Smooth muscle cell (in vitro differentiated cells): ENCODE measurements around the gene VEGFB. TPM values are rescaled to one million over a fixed set of nuclear protein-coding genes. Genes with fewer than 3 reads are reported as not detected.

Experiments
- DNase-seq: peaks from one replicate; lab custom pipeline; 2025; ENCODE audit not compliant: unreplicated experiment; lab: John Stamatoyannopoulos, UW
- H2AFZ ChIP-seq: fragments of 200-600 bp; sonication (generic); 2 replicates; pipeline ENCODE4 v1.6.0; 2016; ENCODE audit warnings: antibody characterized with exemption, low read depth, mild to moderate bottlenecking
- H3F3A ChIP-seq: fragments of 200-600 bp; sonication (generic); 2 replicates; pipeline ENCODE4 v1.6.0; 2017; ENCODE audit warnings: antibody characterized with exemption, low read depth
- H3K27ac ChIP-seq: fragments of 200-600 bp; sonication (generic); 2 replicates; pipeline ENCODE4 v1.5.1; 2016; ENCODE audit warnings: low read depth, mild to moderate bottlenecking
- H3K27me3 ChIP-seq: fragments of 200-600 bp; sonication (generic); 2 replicates; pipeline ENCODE4 v1.6.1; 2016; ENCODE audit warnings: low read depth, mild to moderate bottlenecking
- H3K36me3 ChIP-seq: fragments of 200-600 bp; sonication (generic); 2 replicates; pipeline ENCODE4 v1.5.1; 2016; ENCODE audit warnings: low read depth
- H3K4me1 ChIP-seq: fragments of 200-600 bp; sonication (generic); 2 replicates; pipeline ENCODE4 v1.5.1; 2016; ENCODE audit warnings: low read depth
- H3K4me2 ChIP-seq: fragments of 200-600 bp; sonication (generic); 2 replicates; pipeline ENCODE4 v1.6.0; 2016; ENCODE audit warnings: mild to moderate bottlenecking
- H3K4me3 ChIP-seq: fragments of 200-600 bp; sonication (generic); 2 replicates; pipeline ENCODE4 v1.5.1; 2016; ENCODE audit warnings: mild to moderate bottlenecking
- H3K79me2 ChIP-seq: fragments of 200-600 bp; sonication (generic); 2 replicates; pipeline ENCODE4 v1.6.0; 2016; ENCODE audit warnings: low read depth, mild to moderate bottlenecking
- H3K9ac ChIP-seq: fragments of 200-600 bp; sonication (generic); 2 replicates; pipeline ENCODE4 v1.6.0; 2016; ENCODE audit warnings: low read depth
- H3K9me3 ChIP-seq: fragments of 200-600 bp; sonication (generic); replicated peaks from 2 replicates; pipeline ENCODE4 v1.5.1; 2016; ENCODE audit warnings: low read depth
- H4K20me1 ChIP-seq: fragments of 200-600 bp; sonication (generic); 2 replicates; pipeline ENCODE4 v1.6.0; 2016; ENCODE audit warnings: low read depth
- WGBS: methylation state at CpG from one replicate; pipeline ENCODE4 v1.1.7; 2016; ENCODE audit warnings: low lambda C conversion rate; 5-methylcytosine and 5-hydroxymethylcytosine counted together
- polyA plus RNA-seq: library from polyadenylated mRNA; unstranded; fragments of >200 nt; fragmentation: Nextera tagmentation; extraction: Ambion mirVana; gene quantifications from 2 replicates; pipeline ENCODE4 v1.2.1, GENCODE V29; 2016
- total RNA-seq: library from RNA; depleted of rRNA; stranded (reverse); fragments of >200 nt; gene quantifications from 2 replicates; pipeline ENCODE4 v1.2.3, GENCODE V29; 2014
- TF ChIP-seq, protein P1 (sequence below): fragments of 200-600 bp; sonication (generic); IDR thresholded peaks from 2 replicates; pipeline ENCODE4 v1.5.1; 2017; ENCODE audit warnings: borderline replicate concordance, mild to moderate bottlenecking, antibody characterized with exemption; ENCODE audit not compliant: insufficient read depth, poor library complexity, severe bottlenecking

The VEGFB gene
- total and polyA plus RNA-seq, 2 experiments from 2014 or later: 27.9 to 96.5 TPM

DNA sequence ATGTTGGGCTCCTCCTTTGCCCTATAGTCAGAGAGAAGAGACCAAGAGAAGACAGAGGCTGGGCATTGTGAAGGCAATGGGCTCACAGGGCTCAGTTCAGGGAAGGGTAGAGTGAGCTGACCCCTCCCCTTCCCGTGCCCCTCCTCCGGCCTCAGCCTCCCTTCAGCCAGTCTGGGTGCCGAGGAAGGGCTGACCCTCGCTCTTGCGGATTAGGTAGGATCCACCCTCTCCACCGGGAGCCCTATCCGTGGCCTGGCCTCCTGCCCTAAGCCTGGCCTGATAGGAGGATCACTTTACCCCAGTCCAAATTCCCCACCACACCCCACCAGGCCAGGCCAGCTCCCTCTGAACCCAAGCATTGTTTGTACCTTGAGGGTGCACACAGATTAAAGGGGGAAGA is 14.2 kb downstream of the VEGFB start:
- H3K4me1 ChIP-seq: peaks cover 23% of the 10 kb centered on the region
- H2AFZ ChIP-seq: no peak overlapping the region
- DNase-seq: no peak
- H4K20me1 ChIP-seq: peaks cover 25% of the 10 kb centered on the region
- H3K9ac ChIP-seq: no peak overlapping the region
- H3K9me3 ChIP-seq: no peaks in the 10 kb centered on the region
- peaks cover 7% of the 10 kb centered on the region for H3F3A ChIP-seq
- TF ChIP-seq, protein P1, sequence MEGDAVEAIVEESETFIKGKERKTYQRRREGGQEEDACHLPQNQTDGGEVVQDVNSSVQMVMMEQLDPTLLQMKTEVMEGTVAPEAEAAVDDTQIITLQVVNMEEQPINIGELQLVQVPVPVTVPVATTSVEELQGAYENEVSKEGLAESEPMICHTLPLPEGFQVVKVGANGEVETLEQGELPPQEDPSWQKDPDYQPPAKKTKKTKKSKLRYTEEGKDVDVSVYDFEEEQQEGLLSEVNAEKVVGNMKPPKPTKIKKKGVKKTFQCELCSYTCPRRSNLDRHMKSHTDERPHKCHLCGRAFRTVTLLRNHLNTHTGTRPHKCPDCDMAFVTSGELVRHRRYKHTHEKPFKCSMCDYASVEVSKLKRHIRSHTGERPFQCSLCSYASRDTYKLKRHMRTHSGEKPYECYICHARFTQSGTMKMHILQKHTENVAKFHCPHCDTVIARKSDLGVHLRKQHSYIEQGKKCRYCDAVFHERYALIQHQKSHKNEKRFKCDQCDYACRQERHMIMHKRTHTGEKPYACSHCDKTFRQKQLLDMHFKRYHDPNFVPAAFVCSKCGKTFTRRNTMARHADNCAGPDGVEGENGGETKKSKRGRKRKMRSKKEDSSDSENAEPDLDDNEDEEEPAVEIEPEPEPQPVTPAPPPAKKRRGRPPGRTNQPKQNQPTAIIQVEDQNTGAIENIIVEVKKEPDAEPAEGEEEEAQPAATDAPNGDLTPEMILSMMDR: no peak
- H3K4me3 ChIP-seq: no peak overlapping the region
- H3K4me2 ChIP-seq: no peak overlapping the region
- H3K27ac ChIP-seq: no peak overlapping the region
- 59% methylated on average over 6 of the region's 7 CpGs for WGBS
- H3K79me2 ChIP-seq: peaks cover 23% of the 10 kb centered on the region
- no peaks in the 10 kb centered on the region for H3K27me3 ChIP-seq
- no peaks in the 10 kb centered on the region for H3K36me3 ChIP-seq

DNA sequence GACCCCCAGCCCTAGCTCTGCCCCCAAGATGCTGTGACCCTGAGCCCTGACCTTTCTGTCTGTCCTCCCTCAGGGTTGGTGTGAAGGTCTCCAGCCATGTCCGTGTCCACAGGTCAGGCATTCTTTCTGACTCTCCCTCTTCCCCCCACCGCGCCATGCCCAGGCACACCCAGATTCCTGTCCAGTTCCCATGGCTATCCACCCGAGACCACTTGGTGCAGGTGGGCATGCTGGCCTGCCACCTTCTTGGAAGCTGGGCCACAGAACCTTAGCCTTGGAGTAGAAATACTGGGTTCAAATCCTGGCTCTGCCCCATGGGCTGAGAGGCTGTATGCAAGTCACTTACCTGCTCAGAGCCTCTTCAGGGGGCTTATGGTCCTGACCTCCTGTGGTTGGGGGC is 14.7 kb downstream of the VEGFB start:
- Histone ChIP-seq H3K4me3 (no peak overlapping the region), H2AFZ (no peak overlapping the region), H3K9me3 (no peaks in the 10 kb centered on the region), H3F3A (peaks cover 4% of the 10 kb centered on the region), H3K4me2 (no peak overlapping the region), H3K4me1 (peaks cover 23% of the 10 kb centered on the region), H4K20me1 (peaks cover 26% of the 10 kb centered on the region), H3K27me3 (no peaks in the 10 kb centered on the region), H3K79me2 (peaks cover 23% of the 10 kb centered on the region), H3K27ac (no peak overlapping the region), H3K36me3 (no peaks in the 10 kb centered on the region), H3K9ac (no peak overlapping the region)
- no peak for DNase-seq
- 90% methylated on average over 4 of the region's 4 CpGs for WGBS
- TF ChIP-seq, protein P1: no peak

DNA sequence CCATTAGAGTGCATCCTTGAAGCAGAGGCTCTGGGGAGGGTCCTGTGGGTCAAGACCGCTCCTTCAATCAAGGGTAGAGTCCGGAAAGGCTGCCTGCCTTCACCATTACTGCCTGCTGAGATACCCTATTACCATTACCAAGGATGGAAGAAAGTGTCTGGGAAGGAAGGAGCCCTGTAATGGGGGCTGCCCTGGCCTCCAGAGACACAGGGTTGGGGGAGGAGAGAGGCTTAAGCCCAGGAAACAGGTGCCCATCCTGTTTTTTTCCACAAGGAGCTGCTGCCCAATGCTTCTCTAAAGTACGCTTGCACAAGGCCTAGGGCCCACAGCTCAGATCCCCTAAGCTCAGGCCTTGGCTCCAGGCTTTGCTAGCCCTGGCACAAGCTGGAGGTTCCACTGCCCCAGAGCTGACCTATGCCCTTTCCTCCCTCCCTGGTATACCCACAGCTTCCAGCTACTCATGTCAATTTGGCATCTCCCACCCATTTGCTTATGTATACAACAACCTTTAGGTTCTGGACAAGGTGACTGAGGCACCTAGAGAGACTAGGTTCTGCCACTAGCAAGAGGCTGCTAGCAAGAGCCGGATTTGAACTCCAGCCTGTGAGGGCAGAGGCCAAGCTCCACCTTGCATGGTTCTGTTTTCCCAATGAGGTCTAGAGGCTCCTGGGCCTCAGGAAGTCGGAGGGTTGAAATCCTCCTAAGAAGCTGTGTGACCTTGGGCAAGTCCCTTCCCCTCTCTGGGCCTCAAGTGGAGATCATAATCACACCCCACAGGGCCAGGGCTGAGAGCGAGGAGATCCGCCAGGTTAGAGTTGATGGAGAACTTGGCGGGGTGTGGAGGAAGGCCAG is 15.4 kb downstream of the VEGFB start:
- TF ChIP-seq, protein P1: no peak
- H3K27ac ChIP-seq: no peak overlapping the region
- DNase-seq: no peak
- H3F3A ChIP-seq: peaks cover 4% of the 10 kb centered on the region
- no peaks in the 10 kb centered on the region for H3K36me3 ChIP-seq
- peaks cover 23% of the 10 kb centered on the region for H3K4me1 ChIP-seq
- peaks cover 33% of the 10 kb centered on the region for H4K20me1 ChIP-seq
- 87% methylated on average over 8 of the region's 8 CpGs for WGBS
- H3K4me2 ChIP-seq: no peak overlapping the region
- H3K9ac ChIP-seq: no peak overlapping the region
- no peak overlapping the region for H3K4me3 ChIP-seq
- peaks cover 23% of the 10 kb centered on the region for H3K79me2 ChIP-seq
- no peak overlapping the region for H2AFZ ChIP-seq
- no peaks in the 10 kb centered on the region for H3K27me3 ChIP-seq
- no peaks in the 10 kb centered on the region for H3K9me3 ChIP-seq
